Measurements from ENCODE around the gene PKM.

PKM gene

GRCh38 chr15:72233769-72234168, 2.8 kb upstream of the PKM start:
- DNase-seq = no peak

GRCh38 chr15:72231833-72232478, 966 bp upstream of the PKM start:
- peak; percentile 80 for DNase-seq

- peak; percentile 29 for DNase-seq
These were observed 559 bp downstream of the PKM start for GRCh38 chr15:72230197-72231065.

- DNase-seq = no peak
These were observed 1.1 kb downstream of the PKM start for GRCh38 chr15:72229947-72230196.

- DNase-seq = no peak
These were observed 1.7 kb downstream of the PKM start for GRCh38 chr15:72229076-72229946.

- no peak for DNase-seq
These were observed 3.3 kb downstream of the PKM start for GRCh38 chr15:72227720-72228119.

GRCh38 chr15:72227192-72227586, 3.8 kb downstream of the PKM start:
- DNase-seq = no peak

GRCh38 chr15:72223278-72223677, 7.7 kb downstream of the PKM start:
- DNase-seq = no peak

GRCh38 chr15:72222393-72222792, 8.6 kb downstream of the PKM start:
- no peak for DNase-seq

GRCh38 chr15:72220687-72221086, 10.3 kb downstream of the PKM start:
- no peak for DNase-seq

GRCh38 chr15:72217216-72217615, 13.8 kb downstream of the PKM start:
- no peak for DNase-seq

- no peak for DNase-seq
These were observed 14.9 kb downstream of the PKM start for GRCh38 chr15:72216079-72216478.

GRCh38 chr15:72207558-72208085, 23.4 kb downstream of the PKM start:
- DNase-seq = no peak

- DNase-seq = no peak
These were observed 24.4 kb downstream of the PKM start for GRCh38 chr15:72206677-72207000.

- no peak for DNase-seq
These were observed 24.9 kb downstream of the PKM start for GRCh38 chr15:72205896-72206676.

- DNase-seq = no peak
These were observed 25.7 kb downstream of the PKM start for GRCh38 chr15:72205273-72205672.

GRCh38 chr15:72203507-72203837, 27.5 kb downstream of the PKM start:
- no peak for DNase-seq

- no peak for DNase-seq
These were observed 28.0 kb downstream of the PKM start for GRCh38 chr15:72202801-72203506.

- DNase-seq = no peak
These were observed 28.7 kb downstream of the PKM start for GRCh38 chr15:72202302-72202701.

- no peak for DNase-seq
These were observed 29.5 kb downstream of the PKM start for GRCh38 chr15:72201391-72201921.

- no peak for DNase-seq
These were observed 30.4 kb downstream of the PKM start for GRCh38 chr15:72200395-72201237.

Data from SHP77 treated with DMSO at 0.1 percent for 48 hours (cell line).